Astrocyte of the cerebellum (primary cell): ENCODE measurements around the gene DIPK1B.

ENCODE experiments used
- DNase-seq: peaks from one replicate; pipeline ENCODE4 v3.0.0-alpha.2; 2011; ENCODE audit warnings: low read depth
- H3K4me3 ChIP-seq: 2 replicates; pipeline ENCODE4 v1.5.1; 2011; ENCODE audit warnings: mild to moderate bottlenecking, low read depth, low read length, moderate library complexity
- CTCF ChIP-seq: IDR thresholded peaks from 2 replicates; pipeline ENCODE4 v1.5.1; 2012; ENCODE audit warnings: low read length, low read depth, moderate library complexity, mild to moderate bottlenecking; ENCODE audit errors: missing control alignments
- in situ Hi-C: cut with HindIII; loops from 2 replicates; pipeline ENCODE4 v1.10.0; 2017; ENCODE audit warnings: low sequenced_read_pairs

DIPK1B gene

GRCh38 chr9:136683755-136684154, 28.6 kb upstream of the DIPK1B start:
- no peak for DNase-seq
- in situ Hi-C loops, result no loop called here
- H3K4me3 ChIP-seq, result no peak overlapping the region
- no peak for TF ChIP-seq CTCF

GRCh38 chr9:136684339-136684738, 28.0 kb upstream of the DIPK1B start:
- no peak overlapping the region for H3K4me3 ChIP-seq
- in situ Hi-C loops, result no loop called here
- no peak for TF ChIP-seq CTCF
- no peak for DNase-seq

- no peak for DNase-seq
- H3K4me3 ChIP-seq, result no peak overlapping the region
- TF ChIP-seq CTCF, result no peak
- in situ Hi-C loops, result no loop called here
Observed at GRCh38 chr9:136684799-136685198, 27.6 kb upstream of the DIPK1B start.

GRCh38 chr9:136685216-136685615, 27.2 kb upstream of the DIPK1B start:
- no peak overlapping the region for H3K4me3 ChIP-seq
- in situ Hi-C loops, result no loop called here
- no peak for DNase-seq
- TF ChIP-seq CTCF, result no peak

- in situ Hi-C loops, result no loop called here
- DNase-seq, result no peak
- H3K4me3 ChIP-seq, result peak overlapping the region; percentile 66
- TF ChIP-seq CTCF, result no peak
Observed at GRCh38 chr9:136685790-136686533, 26.4 kb upstream of the DIPK1B start.

GRCh38 chr9:136686534-136686793, 25.9 kb upstream of the DIPK1B start:
- TF ChIP-seq CTCF, result no peak
- in situ Hi-C loops, result no loop called here
- peak overlapping the region; percentile 66 for H3K4me3 ChIP-seq
- DNase-seq, result no peak
